ENCODE data around the gene PKDCC.

DNA sequence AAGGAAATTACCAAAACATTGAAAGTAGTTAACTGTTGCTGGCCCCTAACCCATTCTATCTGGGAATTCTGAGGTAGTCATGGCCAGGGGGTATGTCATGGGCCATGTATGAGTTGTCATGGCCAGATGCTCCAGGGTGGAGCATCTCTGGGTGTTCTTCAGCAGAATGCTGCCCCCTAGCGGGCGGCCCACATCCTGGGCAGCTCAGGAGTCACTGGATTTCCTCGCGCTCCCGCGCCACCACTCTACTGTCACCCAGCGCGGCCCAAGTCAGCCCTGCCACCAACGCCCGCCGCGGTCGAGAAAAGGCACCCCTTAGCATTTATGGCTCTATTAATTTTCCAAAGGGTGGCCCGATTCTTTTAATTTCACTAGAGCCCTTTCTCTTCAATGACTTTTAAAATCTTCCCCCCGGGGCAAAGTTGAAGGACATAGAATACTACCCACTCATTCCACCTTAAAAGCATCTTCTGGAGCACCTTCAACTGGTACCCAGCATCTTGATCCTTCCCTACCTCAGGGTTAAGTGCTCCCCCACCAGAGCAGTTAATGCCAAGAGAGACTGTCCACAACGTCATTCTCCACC, 41.6 kb downstream of the PKDCC start:
- TF ChIP-seq CTCF (IDR thresholded peaks at IDR 0.05) (peak; percentile 73), EZH2 (IDR thresholded peaks at IDR 0.05; ENCODE audit: borderline replicate concordance, insufficient read depth, low read depth, low read length, poor library complexity, severe bottlenecking) (no peak)
